NOMO-1 (cell line): ENCODE results near the gene SHISA2.
A peak's percentile ranks its signal among the peaks of the same experiment; 100 is the strongest.

Source experiments
- DNase-seq, 2 experiments: peaks; one replicate each; lab custom pipeline; 2025; ENCODE audit not compliant: unreplicated experiment in 2 of 2; lab: John Stamatoyannopoulos, UW

Gene SHISA2

GRCh38 chr13:26050568-26051230 lies 1.1 kb downstream of the SHISA2 start:
- no peak for DNase-seq

- no peak for DNase-seq
These were observed 3.1 kb downstream of the SHISA2 start for GRCh38 chr13:26048741-26049140.

GRCh38 chr13:26047040-26047439 lies 4.8 kb downstream of the SHISA2 start:
- DNase-seq, result no peak

GRCh38 chr13:26046639-26047038 lies 5.2 kb downstream of the SHISA2 start:
- no peak for DNase-seq

GRCh38 chr13:26045142-26045541 lies 6.7 kb downstream of the SHISA2 start:
- DNase-seq, result no peak

- DNase-seq, result no peak
These were observed 9.0 kb downstream of the SHISA2 start for GRCh38 chr13:26042785-26043184.

GRCh38 chr13:26041444-26041843 lies 10.4 kb downstream of the SHISA2 start:
- no peak for DNase-seq

GRCh38 chr13:26038931-26039475 lies 12.8 kb downstream of the SHISA2 start:
- no peak for DNase-seq

GRCh38 chr13:26037302-26037701 lies 14.5 kb downstream of the SHISA2 start:
- DNase-seq, result peak in 1 of 2 experiments; percentile 5

GRCh38 chr13:26036383-26036782 lies 15.4 kb downstream of the SHISA2 start:
- DNase-seq, result no peak

GRCh38 chr13:26034018-26034417 lies 17.8 kb downstream of the SHISA2 start:
- no peak for DNase-seq

GRCh38 chr13:26030331-26030730 lies 21.5 kb downstream of the SHISA2 start:
- DNase-seq, result no peak

- DNase-seq, result no peak
These were observed 22.2 kb downstream of the SHISA2 start for GRCh38 chr13:26029581-26030136.

GRCh38 chr13:26026211-26026610 lies 25.6 kb downstream of the SHISA2 start:
- no peak for DNase-seq

GRCh38 chr13:26025771-26026170 lies 26.0 kb downstream of the SHISA2 start:
- DNase-seq, result no peak

- no peak for DNase-seq
These were observed 26.6 kb downstream of the SHISA2 start for GRCh38 chr13:26025196-26025595.

- peak in 1 of 2 experiments; percentile 6 for DNase-seq
These were observed 27.3 kb downstream of the SHISA2 start for GRCh38 chr13:26024558-26024957.

GRCh38 chr13:26022538-26023292 lies 29.1 kb downstream of the SHISA2 start:
- DNase-seq, result no peak

- no peak for DNase-seq
These were observed 29.9 kb downstream of the SHISA2 start for GRCh38 chr13:26021956-26022355.

- no peak for DNase-seq
These were observed 30.3 kb downstream of the SHISA2 start for GRCh38 chr13:26021516-26021915.

GRCh38 chr13:26020891-26021290 lies 30.9 kb downstream of the SHISA2 start:
- DNase-seq, result no peak
